HG03575 (cell line): ENCODE data around the gene PLXNB3.
"Not testable (repeated sequence)": the region's sequence is repeated elsewhere in the genome, so short reads cannot be mapped to it uniquely, and the experiment has no call there.

Experiments
- ATAC-seq: cut with Tn5 transposase; IDR thresholded peaks from one replicate; pipeline ENCODE4 v1.9.1; 2021; ENCODE audit not compliant: unreplicated experiment, insufficient number of reproducible peaks, low FRiP score; ENCODE audit errors: extremely low read depth

The PLXNB3 gene

GRCh38 chrX:153763989-153764755 is at the start of gene PLXNB3:
PLXNB3 (plus strand) TSS chrX:153764249; CDS start chrX:153765536, 1,287 bp downstream.
- no peak for ATAC-seq

GRCh38 chrX:153714256-153714655 is 49.8 kb upstream of the PLXNB3 start:
- ATAC-seq, result no peak

GRCh38 chrX:153717445-153717844 is 46.6 kb upstream of the PLXNB3 start:
- ATAC-seq, result no peak

- ATAC-seq, result no peak
Observed at GRCh38 chrX:153719238-153719637, 44.8 kb upstream of the PLXNB3 start.

GRCh38 chrX:153719701-153720100 is 44.3 kb upstream of the PLXNB3 start:
- ATAC-seq, result no peak

- ATAC-seq, result no peak
Observed at GRCh38 chrX:153722704-153723350, 41.2 kb upstream of the PLXNB3 start.

GRCh38 chrX:153723351-153724251 is 40.4 kb upstream of the PLXNB3 start:
- no peak for ATAC-seq

- ATAC-seq, result no peak
Observed at GRCh38 chrX:153724252-153725038, 39.6 kb upstream of the PLXNB3 start, which contains the start of the genes ABCD1 and BCAP31. ABCD1 (plus strand) TSS chrX:153724856; CDS start chrX:153725267, 411 bp downstream. BCAP31 (minus strand) TSS chrX:153724387; CDS start chrX:153723244, 1,143 bp downstream.

GRCh38 chrX:153725039-153725831 is 38.8 kb upstream of the PLXNB3 start:
- no peak for ATAC-seq

GRCh38 chrX:153725832-153726285 is 38.2 kb upstream of the PLXNB3 start:
- no peak for ATAC-seq

GRCh38 chrX:153726286-153727122 is 37.5 kb upstream of the PLXNB3 start:
- no peak for ATAC-seq

GRCh38 chrX:153727123-153727931 is 36.7 kb upstream of the PLXNB3 start:
- no peak for ATAC-seq

- no peak for ATAC-seq
Observed at GRCh38 chrX:153728095-153728494, 36.0 kb upstream of the PLXNB3 start.

- no peak for ATAC-seq
Observed at GRCh38 chrX:153728951-153729631, 35.0 kb upstream of the PLXNB3 start.

- not testable (repeated sequence) for ATAC-seq
Observed at GRCh38 chrX:153730115-153730514, 33.9 kb upstream of the PLXNB3 start.
